CD14-positive monocyte (primary cell): ENCODE measurements around the gene FKBP6. TPM values are rescaled to one million over a fixed set of nuclear protein-coding genes. Genes with fewer than 3 reads are reported as not detected.

Experiments used
- DNase-seq, 3 donors: peaks; one replicate each; pipeline ENCODE4 v3.0.0-alpha.2; 2011 to 2022
- H2AFZ ChIP-seq: 2 replicates; pipeline ENCODE4 v1.6.0; 2012; ENCODE audit warnings: mild to moderate bottlenecking, low read depth, low read length, inconsistent platforms; ENCODE audit not compliant: insufficient read depth, poor library complexity, severe bottlenecking
- H3K27ac ChIP-seq, 2 donors: 1 replicate in 1 of 2; 2 replicates in 1 of 2; pipeline ENCODE4 v1.5.1; 2012 to 2013; ENCODE audit warnings: low read length in 2 of 2, control low read depth in 1 of 2, inconsistent platforms in 1 of 2, low read depth in 1 of 2, mild to moderate bottlenecking in 1 of 2
- H3K27me3 ChIP-seq, 2 donors: one replicate each; pipeline versions ENCODE4 v1.6.0 to v1.6.1; 2011 to 2013; ENCODE audit warnings: low read length in 2 of 2; ENCODE audit not compliant: control insufficient read depth in 2 of 2, insufficient read depth in 2 of 2
- H3K36me3 ChIP-seq, 2 donors: replicated peaks in 1 of 2; 1 replicate in 1 of 2; 2 replicates in 1 of 2; pipeline versions ENCODE4 v1.5.1 to v1.6.1; 2012 to 2013; ENCODE audit warnings: low read length in 2 of 2, control low read depth in 1 of 2, inconsistent platforms in 1 of 2, mild to moderate bottlenecking in 1 of 2; ENCODE audit not compliant: insufficient read depth in 2 of 2, control insufficient read depth in 1 of 2
- H3K4me1 ChIP-seq, 2 donors: 1 replicate in 1 of 2; 2 replicates in 1 of 2; pipeline versions ENCODE4 v1.5.1 to v1.6.1; 2012 to 2013; ENCODE audit warnings: low read length in 2 of 2, control low read depth in 1 of 2, inconsistent platforms in 1 of 2, mild to moderate bottlenecking in 1 of 2, moderate library complexity in 1 of 2; ENCODE audit not compliant: insufficient read depth in 2 of 2, control insufficient read depth in 1 of 2
- H3K4me2 ChIP-seq: replicated peaks from 2 replicates; pipeline ENCODE3; 2012; ENCODE audit warnings: low read length, moderate library complexity, mild to moderate bottlenecking; ENCODE audit not compliant: poor library complexity, severe bottlenecking; ENCODE audit errors: extremely low read depth
- H3K4me3 ChIP-seq, 3 experiments: fragments of 200-600 bp in 1 of 3; sonication (generic) in 1 of 3; replicated peaks in 1 of 3; 1 replicate in 2 of 3; 2 replicates in 1 of 3; pipeline ENCODE4 v1.5.1; 2011 to 2013; ENCODE audit warnings: low read length in 3 of 3, mild to moderate bottlenecking in 3 of 3, control low read depth in 2 of 3, low read depth in 2 of 3, inconsistent platforms in 1 of 3, moderate library complexity in 1 of 3
- H3K79me2 ChIP-seq: 2 replicates; pipeline ENCODE4 v1.6.0; 2012; ENCODE audit warnings: mild to moderate bottlenecking, control low read depth, inconsistent platforms, low read length, moderate library complexity; ENCODE audit not compliant: insufficient read depth
- H3K9ac ChIP-seq: 2 replicates; pipeline ENCODE4 v1.6.0; 2017; ENCODE audit warnings: low read length, mild to moderate bottlenecking; ENCODE audit not compliant: insufficient read depth, poor library complexity, severe bottlenecking
- H3K9me3 ChIP-seq, 2 donors: replicated peaks in 1 of 2; 1 replicate in 1 of 2; 2 replicates in 1 of 2; pipeline versions ENCODE4 v1.5.1 to v1.6.1; 2012 to 2013; ENCODE audit warnings: low read length in 2 of 2, control low read depth in 1 of 2; ENCODE audit not compliant: control insufficient read depth in 1 of 2, insufficient read depth in 1 of 2
- H4K20me1 ChIP-seq: 2 replicates; pipeline ENCODE4 v1.6.0; 2012; ENCODE audit warnings: mild to moderate bottlenecking, low read length, control low read depth, moderate library complexity; ENCODE audit not compliant: insufficient read depth
- H3K27ac Mint-ChIP-seq, 7 donors: one replicate each; pipeline ENCODE4 v1.8.0; 2020; ENCODE audit warnings: mild to moderate bottlenecking in 7 of 7, mixed read lengths in 7 of 7, moderate library complexity in 6 of 7, inconsistent platforms in 2 of 7
- H3K27me3 Mint-ChIP-seq, 3 donors: one replicate each; pipeline ENCODE4 v1.8.0; 2021 to 2022; ENCODE audit warnings: low read depth in 3 of 3, mild to moderate bottlenecking in 3 of 3, mixed read lengths in 3 of 3, moderate library complexity in 3 of 3, inconsistent platforms in 1 of 3
- H3K36me3 Mint-ChIP-seq, 2 donors: one replicate each; pipeline ENCODE4 v1.8.0; 2020; ENCODE audit warnings: mixed read lengths in 2 of 2, inconsistent platforms in 1 of 2, mild to moderate bottlenecking in 1 of 2
- H3K4me1 Mint-ChIP-seq: one replicate; pipeline ENCODE4 v1.8.0; 2020; ENCODE audit warnings: mild to moderate bottlenecking, mixed read lengths
- H3K4me3 Mint-ChIP-seq, 2 donors: one replicate each; pipeline ENCODE4 v1.8.0; 2020; ENCODE audit warnings: mild to moderate bottlenecking in 2 of 2, mixed read lengths in 2 of 2, moderate library complexity in 1 of 2
- H3K9me3 Mint-ChIP-seq, 7 donors: one replicate each; pipeline ENCODE4 v1.8.0; 2020 to 2022; ENCODE audit warnings: mixed read lengths in 7 of 7, mild to moderate bottlenecking in 6 of 7, moderate library complexity in 6 of 7, inconsistent platforms in 2 of 7
- WGBS: methylation state at CpG from one replicate; pipeline ENCODE4 v1.1.5; 2013; ENCODE audit warnings: missing lambda C conversion rate; ENCODE audit not compliant: insufficient coverage; 5-methylcytosine and 5-hydroxymethylcytosine counted together
- intact Hi-C, 2 donors: fragments of 100-400 bp; cut with micrococcal nuclease; formaldehyde crosslinking; loops; one replicate each; pipeline versions ENCODE4 v1.15.0 to v1.15.1; 2023
- polyA plus RNA-seq, 3 donors: library from polyadenylated mRNA; depleted of rRNA in 1 of 3; unstranded in 2 of 3; stranded (reverse) in 1 of 3; fragments of 300-500 nt in 2 of 3; fragments of >200 nt in 1 of 3; fragmentation: Illumina TruSeq in 2 of 3; gene quantifications; 1 replicate in 2 of 3; 2 replicates in 1 of 3; pipeline ENCODE4 v1.2.3, GENCODE V29; 2012 to 2021
- TF ChIP-seq, protein P1 (sequence below): fragments of 200-600 bp; IDR thresholded peaks from one replicate; pipeline ENCODE4 v1.8.0; 2022; ENCODE audit warnings: antibody characterized with exemption, mild to moderate bottlenecking

Gene FKBP6
- polyA plus RNA-seq, 3 donors, result 0.17 TPM; not detected in 2

DNA sequence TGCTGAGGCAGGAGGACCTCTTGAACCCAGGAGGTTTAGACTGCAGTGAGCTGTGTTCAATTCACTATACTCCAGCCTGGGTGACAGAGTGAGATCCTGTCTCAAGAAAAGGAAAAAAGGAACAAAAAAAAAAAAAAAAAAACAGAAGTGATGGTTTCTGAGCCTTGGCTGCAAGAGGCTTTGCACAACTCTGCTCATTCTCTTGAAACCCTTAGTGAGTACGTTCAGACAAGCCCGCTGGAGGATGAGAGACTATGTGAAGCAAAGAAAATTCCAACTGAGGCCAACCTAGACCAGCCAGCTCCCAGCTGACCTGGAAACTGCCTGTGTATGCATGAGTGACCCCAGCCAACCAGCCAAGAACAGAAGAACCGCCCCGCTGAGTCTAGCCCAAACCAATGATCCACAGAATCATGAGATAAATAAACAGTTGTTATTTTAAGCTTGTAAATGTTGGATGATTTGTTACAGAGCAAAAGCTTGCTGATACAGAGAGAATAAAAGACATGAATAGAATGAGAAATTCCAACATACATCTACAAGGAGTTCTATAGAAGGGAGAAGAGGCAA, 55.1 kb downstream of the FKBP6 start:
- Mint-ChIP-seq H3K9me3 (peaks cover 9 to 26% (median 21%) of the 10 kb centered on the region in 7 donors), H3K4me3 (peak overlapping the region in 1 of 2 donors; percentile 39), H3K27ac (peak overlapping the region in 4 of 7 donors; percentile 43 to 69 (median 66)), H3K36me3 (peaks cover 0 to 3% of the 10 kb centered on the region in 2 donors), H3K4me1 (peaks cover 18% of the 10 kb centered on the region), H3K27me3 (peaks cover 5 to 8% (median 7%) of the 10 kb centered on the region in 3 donors)
- no CpG with 5 or more reads among the region's 4 CpGs for WGBS
- intact Hi-C loops, result no loop called here
- TF ChIP-seq, protein P1, sequence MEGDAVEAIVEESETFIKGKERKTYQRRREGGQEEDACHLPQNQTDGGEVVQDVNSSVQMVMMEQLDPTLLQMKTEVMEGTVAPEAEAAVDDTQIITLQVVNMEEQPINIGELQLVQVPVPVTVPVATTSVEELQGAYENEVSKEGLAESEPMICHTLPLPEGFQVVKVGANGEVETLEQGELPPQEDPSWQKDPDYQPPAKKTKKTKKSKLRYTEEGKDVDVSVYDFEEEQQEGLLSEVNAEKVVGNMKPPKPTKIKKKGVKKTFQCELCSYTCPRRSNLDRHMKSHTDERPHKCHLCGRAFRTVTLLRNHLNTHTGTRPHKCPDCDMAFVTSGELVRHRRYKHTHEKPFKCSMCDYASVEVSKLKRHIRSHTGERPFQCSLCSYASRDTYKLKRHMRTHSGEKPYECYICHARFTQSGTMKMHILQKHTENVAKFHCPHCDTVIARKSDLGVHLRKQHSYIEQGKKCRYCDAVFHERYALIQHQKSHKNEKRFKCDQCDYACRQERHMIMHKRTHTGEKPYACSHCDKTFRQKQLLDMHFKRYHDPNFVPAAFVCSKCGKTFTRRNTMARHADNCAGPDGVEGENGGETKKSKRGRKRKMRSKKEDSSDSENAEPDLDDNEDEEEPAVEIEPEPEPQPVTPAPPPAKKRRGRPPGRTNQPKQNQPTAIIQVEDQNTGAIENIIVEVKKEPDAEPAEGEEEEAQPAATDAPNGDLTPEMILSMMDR, result no peak
- Histone ChIP-seq H3K4me3 (no peak overlapping the region), H4K20me1 (no peaks in the 10 kb centered on the region), H3K4me2 (no peak overlapping the region), H2AFZ (peak overlapping the region; percentile 21), H3K36me3 (no peaks in the 10 kb centered on the region), H3K27ac (no peak overlapping the region), H3K9ac (no peak overlapping the region), H3K4me1 (peaks cover 10 to 20% of the 10 kb centered on the region in 2 donors), H3K27me3 (peaks cover 0 to 7% of the 10 kb centered on the region in 2 donors), H3K79me2 (no peaks in the 10 kb centered on the region), H3K9me3 (peaks cover 13 to 20% of the 10 kb centered on the region in 2 donors)
- peak; percentile 44 to 54 (median 45) for DNase-seq

DNA sequence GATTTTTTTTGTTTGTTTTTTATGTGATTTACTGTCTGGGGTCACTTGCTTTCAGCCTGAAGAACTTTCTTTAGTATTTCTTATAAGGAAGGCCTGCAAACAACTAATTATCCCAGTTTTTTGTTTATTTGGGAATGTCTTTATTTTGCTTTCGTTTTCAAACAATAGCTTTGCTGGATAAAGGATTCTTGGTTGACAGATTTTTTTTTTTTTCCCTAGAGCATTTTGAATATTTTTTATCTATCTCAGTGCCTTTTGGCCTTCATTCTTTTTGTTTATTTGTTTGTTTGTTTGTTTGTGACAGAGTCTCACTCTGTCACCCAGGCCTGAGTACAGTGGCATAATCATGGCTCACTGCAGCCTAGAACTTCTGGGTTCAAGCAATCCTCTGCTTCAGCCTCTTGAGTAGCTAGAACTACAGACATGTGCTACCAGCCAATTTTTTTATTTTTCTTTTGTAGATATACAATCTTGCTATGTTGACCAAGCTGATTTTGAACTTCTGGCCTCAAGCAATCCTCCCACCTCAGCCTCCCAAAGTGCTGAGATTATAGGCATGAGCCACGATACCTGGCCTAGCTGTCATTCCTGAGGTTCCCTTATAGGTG, 59.4 kb downstream of the FKBP6 start:
- Mint-ChIP-seq H3K27ac (no peak overlapping the region), H3K9me3 (peaks cover 27 to 51% (median 42%) of the 10 kb centered on the region in 7 donors), H3K4me1 (peaks cover 11% of the 10 kb centered on the region), H3K36me3 (peaks cover 0 to 5% of the 10 kb centered on the region in 2 donors), H3K4me3 (no peak overlapping the region), H3K27me3 (peaks cover 3 to 8% (median 7%) of the 10 kb centered on the region in 3 donors)
- no peaks in the 10 kb centered on the region for H3K36me3 ChIP-seq
- no peaks in the 10 kb centered on the region for H3K27me3 ChIP-seq
- H3K9ac ChIP-seq, result no peak overlapping the region
- H4K20me1 ChIP-seq, result no peaks in the 10 kb centered on the region
- WGBS, result no CpG with 5 or more reads among the region's 2 CpGs
- peaks cover 10 to 13% of the 10 kb centered on the region in 2 donors for H3K4me1 ChIP-seq
- TF ChIP-seq, protein P1, result no peak
- H3K79me2 ChIP-seq, result no peaks in the 10 kb centered on the region
- H3K27ac ChIP-seq, result no peak overlapping the region
- H3K4me3 ChIP-seq, result no peak overlapping the region
- no peak for DNase-seq
- intact Hi-C loops, result no loop called here
- no peak overlapping the region for H3K4me2 ChIP-seq
- no peak overlapping the region for H2AFZ ChIP-seq
- peaks cover 29 to 44% of the 10 kb centered on the region in 2 donors for H3K9me3 ChIP-seq
